B cell (primary cell): Measurements from ENCODE around the gene NAP1L1. TPM values are rescaled to one million over a fixed set of nuclear protein-coding genes. Genes with fewer than 3 reads are reported as not detected.

Experiments used
- ATAC-seq: fragments of 200-7000 bp; cut with Tn5 transposase; one replicate; pipeline ENCODE4 v1.10.0; 2021; ENCODE audit warnings: low read depth, mild to moderate bottlenecking, moderate number of reproducible peaks, moderate library complexity
- CTCF ChIA-PET: fragments of 350-600 bp; sonication (Branson Sonifier 250); formaldehyde crosslinking; loops from one replicate; lab custom pipeline; 2021; ENCODE audit warnings: antibody characterized with exemption, inconsistent platforms; lab: Charles Lee
- POLR2A ChIA-PET: fragments of 350-600 bp; sonication (Branson Sonifier 250); formaldehyde crosslinking; loops from one replicate; lab custom pipeline; 2021; ENCODE audit warnings: antibody characterized with exemption; lab: Charles Lee
- DNase-seq: peaks from one replicate; pipeline ENCODE4 v3.0.0; 2013
- H2AFZ ChIP-seq: 2 replicates; pipeline ENCODE4 v1.6.1; 2012; ENCODE audit warnings: mild to moderate bottlenecking, low read depth, low read length; ENCODE audit not compliant: insufficient read depth, poor library complexity, severe bottlenecking
- H3K27ac ChIP-seq, 2 donors: 1 replicate in 1 of 2; 2 replicates in 1 of 2; pipeline ENCODE4 v1.5.1; 2012 to 2013; ENCODE audit warnings: low read length in 2 of 2, mild to moderate bottlenecking in 2 of 2, moderate library complexity in 1 of 2
- H3K27me3 ChIP-seq, 4 experiments: fragments of 200-600 bp in 1 of 4; sonication (generic) in 1 of 4; replicated peaks in 1 of 4; 1 replicate in 2 of 4; 2 replicates in 2 of 4; pipeline versions ENCODE4 v1.6.1 to v1.7.0; 2013 to 2016; ENCODE audit warnings: low read length in 3 of 4, mild to moderate bottlenecking in 2 of 4, mixed read lengths in 1 of 4, moderate library complexity in 1 of 4; ENCODE audit not compliant: insufficient read depth in 4 of 4, control insufficient read depth in 3 of 4; ENCODE audit errors: control extremely low read depth in 1 of 4
- H3K36me3 ChIP-seq, 2 experiments: replicated peaks in 1 of 2; 1 replicate in 1 of 2; 2 replicates in 1 of 2; pipeline versions ENCODE4 v1.6.1 to v1.7.1; 2013; ENCODE audit warnings: low read length in 1 of 2; ENCODE audit not compliant: insufficient read depth in 2 of 2, control insufficient read depth in 1 of 2; ENCODE audit errors: control extremely low read depth in 1 of 2, extremely low read depth in 1 of 2
- H3K4me1 ChIP-seq, 2 donors: fragments of 200-600 bp in 1 of 2; sonication (generic) in 1 of 2; 1 replicate in 1 of 2; 2 replicates in 1 of 2; pipeline versions ENCODE4 v1.5.1 to v1.6.1; 2013 to 2017; ENCODE audit warnings: low read length in 2 of 2; ENCODE audit not compliant: control insufficient read depth in 2 of 2, insufficient read depth in 2 of 2
- H3K4me2 ChIP-seq: replicated peaks from 2 replicates; pipeline ENCODE3; 2012; ENCODE audit warnings: mild to moderate bottlenecking, low read depth, low read length; ENCODE audit not compliant: poor library complexity, severe bottlenecking
- H3K4me3 ChIP-seq, 5 experiments: fragments of 200-600 bp in 1 of 5; sonication (generic) in 1 of 5; 1 replicate in 3 of 5; 2 replicates in 2 of 5; pipeline versions ENCODE4 v1.5.1 to v1.7.0; 2011 to 2016; ENCODE audit warnings: low read length in 4 of 5, mild to moderate bottlenecking in 4 of 5, low read depth in 2 of 5, control low read depth in 1 of 5, moderate library complexity in 1 of 5; ENCODE audit not compliant: insufficient read depth in 1 of 5; ENCODE audit errors: control extremely low read depth in 1 of 5, extremely low read depth in 1 of 5
- H3K79me2 ChIP-seq: fragments of 200-600 bp; sonication (generic); one replicate; pipeline ENCODE4 v1.6.0; 2016; ENCODE audit warnings: low read length; ENCODE audit not compliant: control insufficient read depth, insufficient read depth
- H3K9ac ChIP-seq: fragments of 200-600 bp; sonication (generic); 2 replicates; pipeline ENCODE4 v1.6.1; 2017; ENCODE audit warnings: mild to moderate bottlenecking, low read length, moderate library complexity
- H3K9me3 ChIP-seq, 3 donors: one replicate each; pipeline versions ENCODE4 v1.6.1 to v1.7.1; 2013; ENCODE audit warnings: low read length in 2 of 3; ENCODE audit not compliant: control insufficient read depth in 2 of 3, insufficient read depth in 1 of 3; ENCODE audit errors: control extremely low read depth in 1 of 3
- H4K20me1 ChIP-seq: 2 replicates; pipeline ENCODE4 v1.6.0; 2012; ENCODE audit warnings: mild to moderate bottlenecking, low read length; ENCODE audit not compliant: insufficient read depth, control insufficient read depth, poor library complexity, severe bottlenecking
- H3K27ac Mint-ChIP-seq: one replicate; pipeline ENCODE4 v1.8.0; 2021; ENCODE audit warnings: mixed read lengths
- H3K27me3 Mint-ChIP-seq: one replicate; pipeline ENCODE4 v1.8.0; 2021; ENCODE audit warnings: mixed read lengths
- H3K4me1 Mint-ChIP-seq: one replicate; pipeline ENCODE4 v1.8.0; 2021; ENCODE audit warnings: mixed read lengths
- H3K4me3 Mint-ChIP-seq: one replicate; pipeline ENCODE4 v1.8.0; 2021; ENCODE audit warnings: mixed read lengths
- H3K9me3 Mint-ChIP-seq: one replicate; pipeline ENCODE4 v1.8.0; 2022; ENCODE audit warnings: mixed read lengths; ENCODE audit not compliant: insufficient read depth
- EZH2 ChIP-seq: IDR thresholded peaks from 2 replicates; pipeline ENCODE4 v1.6.1; 2012; ENCODE audit warnings: borderline replicate concordance, low read depth, mild to moderate bottlenecking, moderate library complexity, low read length; ENCODE audit not compliant: insufficient read depth, poor library complexity, severe bottlenecking
- whole genome bisulfite sequencing: methylation state at CpG from one replicate; pipeline ENCODE4 v1.1.5; 2013; ENCODE audit warnings: missing lambda C conversion rate; ENCODE audit not compliant: insufficient coverage; 5-methylcytosine and 5-hydroxymethylcytosine counted together
- intact Hi-C: fragments of 100-400 bp; cut with micrococcal nuclease; formaldehyde crosslinking; loops from one replicate; pipeline ENCODE4 v1.10.0; 2022
- polyA plus RNA-seq: library from polyadenylated mRNA; depleted of rRNA; stranded (reverse); fragments of >200 nt; gene quantifications from 2 replicates; pipeline ENCODE4 v1.2.3, GENCODE V29; 2012
- total RNA-seq, 2 donors: library from RNA; stranded (reverse); fragments of 120-200 nt in 1 of 2; gene quantifications; 1 replicate in 1 of 2; 2 replicates in 1 of 2; pipeline versions ENCODE4 v1.2.3 to v1.2.4, GENCODE V29; 2013 to 2022
- TF ChIP-seq, protein P1 (sequence below): fragments of 200-600 bp; IDR thresholded peaks from one replicate; pipeline ENCODE4 v1.8.0; 2022; ENCODE audit warnings: antibody characterized with exemption, mild to moderate bottlenecking

Gene NAP1L1
- total and polyA plus RNA-seq, 2 donors (not counting 1 experiment from before 2014, with no cell fraction given) = 165 to 766 TPM

DNA sequence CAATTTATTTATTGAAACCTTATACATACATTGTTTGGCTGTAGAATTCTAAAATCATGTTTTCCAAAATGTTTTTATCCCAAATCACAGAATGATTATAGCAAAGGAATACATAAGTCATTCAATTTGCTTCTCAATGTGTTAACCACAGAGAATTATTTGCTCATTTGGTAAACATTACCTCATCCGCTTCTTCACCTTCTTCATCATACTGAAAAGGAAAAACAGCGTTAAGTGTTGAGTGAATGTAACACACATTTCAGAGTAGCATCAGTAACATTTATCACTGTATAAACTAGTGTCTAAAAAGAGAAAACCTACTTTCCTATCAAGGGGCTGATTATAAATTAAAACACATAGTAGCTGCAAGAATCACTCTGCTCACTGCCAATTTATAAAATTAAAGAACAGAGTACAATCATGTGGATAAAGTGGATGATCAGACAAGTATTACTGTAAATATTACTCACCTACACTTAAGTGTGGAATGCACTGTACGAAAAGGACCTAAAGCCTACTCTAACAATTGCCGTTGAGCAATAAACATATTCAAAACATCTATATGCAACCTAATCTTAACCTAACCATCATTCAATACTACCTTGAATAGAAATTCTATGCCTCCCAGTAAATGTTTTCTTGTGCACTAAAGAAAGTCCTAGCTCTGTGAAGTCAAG lies 34.8 kb downstream of the NAP1L1 start:
- Histone ChIP-seq H3K4me2 (no peak overlapping the region), H3K79me2 (no peaks in the 10 kb centered on the region), H3K27ac (no peak overlapping the region), H4K20me1 (no peaks in the 10 kb centered on the region), H3K9me3 (no peaks in the 10 kb centered on the region), H3K9ac (no peak overlapping the region), H3K36me3 (peaks cover 6 to 49% of the 10 kb centered on the region in 2 experiments), H3K4me1 (no peaks in the 10 kb centered on the region), H3K4me3 (no peak overlapping the region), H3K27me3 (no peaks in the 10 kb centered on the region), H2AFZ (no peak overlapping the region)
- no peak for TF ChIP-seq EZH2
- TF ChIP-seq, protein P1, sequence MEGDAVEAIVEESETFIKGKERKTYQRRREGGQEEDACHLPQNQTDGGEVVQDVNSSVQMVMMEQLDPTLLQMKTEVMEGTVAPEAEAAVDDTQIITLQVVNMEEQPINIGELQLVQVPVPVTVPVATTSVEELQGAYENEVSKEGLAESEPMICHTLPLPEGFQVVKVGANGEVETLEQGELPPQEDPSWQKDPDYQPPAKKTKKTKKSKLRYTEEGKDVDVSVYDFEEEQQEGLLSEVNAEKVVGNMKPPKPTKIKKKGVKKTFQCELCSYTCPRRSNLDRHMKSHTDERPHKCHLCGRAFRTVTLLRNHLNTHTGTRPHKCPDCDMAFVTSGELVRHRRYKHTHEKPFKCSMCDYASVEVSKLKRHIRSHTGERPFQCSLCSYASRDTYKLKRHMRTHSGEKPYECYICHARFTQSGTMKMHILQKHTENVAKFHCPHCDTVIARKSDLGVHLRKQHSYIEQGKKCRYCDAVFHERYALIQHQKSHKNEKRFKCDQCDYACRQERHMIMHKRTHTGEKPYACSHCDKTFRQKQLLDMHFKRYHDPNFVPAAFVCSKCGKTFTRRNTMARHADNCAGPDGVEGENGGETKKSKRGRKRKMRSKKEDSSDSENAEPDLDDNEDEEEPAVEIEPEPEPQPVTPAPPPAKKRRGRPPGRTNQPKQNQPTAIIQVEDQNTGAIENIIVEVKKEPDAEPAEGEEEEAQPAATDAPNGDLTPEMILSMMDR = no peak
- 100% methylated on average over 1 of the region's 4 CpGs for WGBS
- ChIA-PET POLR2A (no interaction called here), CTCF (interaction anchor here (1.2 to 2.4 kb wide), 3 partner anchors 9 to 13 kb away, joined by 3 to 7 read pairs (median 5); no protein-coding TSS in a partner anchor)
- ATAC-seq (no peak), DNase-seq (no peak)
- Mint-ChIP-seq H3K4me1 (no peaks in the 10 kb centered on the region), H3K9me3 (no peaks in the 10 kb centered on the region), H3K4me3 (no peak overlapping the region), H3K27ac (no peak overlapping the region), H3K27me3 (no peaks in the 10 kb centered on the region)
- intact Hi-C loops = no loop called here

- Histone ChIP-seq H3K9me3 (no peaks in the 10 kb centered on the region), H2AFZ (no peak overlapping the region), H3K79me2 (no peaks in the 10 kb centered on the region), H3K4me3 (no peak overlapping the region), H3K27me3 (no peaks in the 10 kb centered on the region), H3K36me3 (peaks cover 4 to 30% of the 10 kb centered on the region in 2 experiments), H4K20me1 (no peaks in the 10 kb centered on the region), H3K4me1 (no peaks in the 10 kb centered on the region), H3K4me2 (no peak overlapping the region), H3K27ac (no peak overlapping the region), H3K9ac (no peak overlapping the region)
- no peak for TF ChIP-seq EZH2
- TF ChIP-seq, protein P1 = no peak
- H3K4me3 Mint-ChIP-seq = no peak overlapping the region
- no peaks in the 10 kb centered on the region for H3K27me3 Mint-ChIP-seq
- intact Hi-C loops = no loop called here
- H3K27ac Mint-ChIP-seq = no peak overlapping the region
- POLR2A ChIA-PET = no interaction called here
- DNase-seq (no peak), ATAC-seq (no peak)
- CTCF ChIA-PET = interaction anchor here (1.1 to 2.4 kb wide), 4 partner anchors 8 to 536 kb away, joined by 3 to 7 read pairs (median 6); no protein-coding TSS in a partner anchor
- WGBS = no CpG with 5 or more reads among the region's 2 CpGs
- no peaks in the 10 kb centered on the region for H3K4me1 Mint-ChIP-seq
- no peaks in the 10 kb centered on the region for H3K9me3 Mint-ChIP-seq
These were observed 36.7 kb downstream of the NAP1L1 start for GRCh38 chr12:76047742-76048141.
